Activated CD8-positive, alpha-beta memory T cell treated with anti-CD3 and anti-CD28 coated beads for 1 hour (primary cell): ENCODE measurements around the gene TBX19.

Source experiments
- DNase-seq, 2 donors: peaks; one replicate each; pipeline ENCODE4 v3.0.0-alpha.2; 2020; ENCODE audit warnings: low read depth in 1 of 2; ENCODE audit errors: extremely low read depth in 1 of 2

TBX19 gene

GRCh38 chr1:168279253-168279652 is 1.4 kb upstream of the TBX19 start:
- DNase-seq: no peak

GRCh38 chr1:168281603-168282325 is 1.1 kb downstream of the TBX19 start:
- no peak for DNase-seq

GRCh38 chr1:168285521-168285790 is 4.8 kb downstream of the TBX19 start:
- DNase-seq: no peak

- no peak for DNase-seq
These were observed 5.6 kb downstream of the TBX19 start for GRCh38 chr1:168285971-168286927.

- no peak for DNase-seq
These were observed 6.6 kb downstream of the TBX19 start for GRCh38 chr1:168287237-168287664.

- DNase-seq: no peak
These were observed 7.8 kb downstream of the TBX19 start for GRCh38 chr1:168288311-168289052.

- DNase-seq: no peak
These were observed 10.7 kb downstream of the TBX19 start for GRCh38 chr1:168291222-168291837.

- no peak for DNase-seq
These were observed 12.7 kb downstream of the TBX19 start for GRCh38 chr1:168293356-168293755.

- no peak for DNase-seq
These were observed 14.9 kb downstream of the TBX19 start for GRCh38 chr1:168295411-168296114.

GRCh38 chr1:168297019-168297730 is 16.5 kb downstream of the TBX19 start:
- no peak for DNase-seq

GRCh38 chr1:168298446-168298845 is 17.8 kb downstream of the TBX19 start:
- no peak for DNase-seq

- DNase-seq: no peak
These were observed 19.9 kb downstream of the TBX19 start for GRCh38 chr1:168300626-168301025.

- no peak for DNase-seq
These were observed 21.1 kb downstream of the TBX19 start for GRCh38 chr1:168301664-168302320.

GRCh38 chr1:168303716-168304540 is 23.3 kb downstream of the TBX19 start:
- no peak for DNase-seq

GRCh38 chr1:168304865-168305264 is 24.2 kb downstream of the TBX19 start:
- no peak for DNase-seq

- no peak for DNase-seq
These were observed 32.3 kb downstream of the TBX19 start for GRCh38 chr1:168312718-168313604.

- no peak for DNase-seq
These were observed 35.5 kb downstream of the TBX19 start for GRCh38 chr1:168316142-168316541.
